BJ (cell line): ENCODE data around the gene FXYD2. TPM values are rescaled to one million over a fixed set of nuclear protein-coding genes. Genes with fewer than 3 reads are reported as not detected.

Source experiments
- CTCF ChIA-PET: fragments of 350-600 bp; formaldehyde crosslinking; extraction: SDS; loops from one replicate; lab custom pipeline; 2021; ENCODE audit warnings: antibody characterized with exemption, inconsistent platforms; lab: Yijun Ruan, JAX
- POLR2A ChIA-PET: fragments of 300-600 bp; sonication (Branson Sonifier 250); formaldehyde crosslinking; extraction: SDS; loops from one replicate; lab custom pipeline; 2021; ENCODE audit warnings: antibody characterized with exemption; lab: Charles Lee
- DNase-seq: peaks from one replicate; pipeline ENCODE4 v3.0.0-alpha.2; 2011; ENCODE audit warnings: low read depth
- H3K27me3 ChIP-seq: 2 replicates; pipeline ENCODE4 v1.6.0; 2011; ENCODE audit warnings: low read length; ENCODE audit not compliant: control insufficient read depth, insufficient read depth
- H3K36me3 ChIP-seq: 2 replicates; pipeline ENCODE4 v1.5.1; 2011; ENCODE audit warnings: low read length; ENCODE audit not compliant: control insufficient read depth, insufficient read depth
- H3K4me3 ChIP-seq: 2 replicates; pipeline ENCODE4 v1.5.1; 2011; ENCODE audit warnings: low read depth, mild to moderate bottlenecking, control low read depth, low read length
- polyA plus RNA-seq: library from polyadenylated mRNA; depleted of rRNA; stranded (reverse); fragments of >200 nt; gene quantifications from 2 replicates; pipeline ENCODE4 v1.2.3, GENCODE V29; 2011
- TF ChIP-seq, protein P1 (sequence below): IDR thresholded peaks from 2 replicates; pipeline ENCODE4 v1.5.1; 2011; ENCODE audit warnings: low read depth, mild to moderate bottlenecking, control low read depth, inconsistent platforms, low read length, moderate library complexity; ENCODE audit not compliant: insufficient read depth

The FXYD2 gene
- polyA plus RNA-seq, 1 experiment: not detected

DNA sequence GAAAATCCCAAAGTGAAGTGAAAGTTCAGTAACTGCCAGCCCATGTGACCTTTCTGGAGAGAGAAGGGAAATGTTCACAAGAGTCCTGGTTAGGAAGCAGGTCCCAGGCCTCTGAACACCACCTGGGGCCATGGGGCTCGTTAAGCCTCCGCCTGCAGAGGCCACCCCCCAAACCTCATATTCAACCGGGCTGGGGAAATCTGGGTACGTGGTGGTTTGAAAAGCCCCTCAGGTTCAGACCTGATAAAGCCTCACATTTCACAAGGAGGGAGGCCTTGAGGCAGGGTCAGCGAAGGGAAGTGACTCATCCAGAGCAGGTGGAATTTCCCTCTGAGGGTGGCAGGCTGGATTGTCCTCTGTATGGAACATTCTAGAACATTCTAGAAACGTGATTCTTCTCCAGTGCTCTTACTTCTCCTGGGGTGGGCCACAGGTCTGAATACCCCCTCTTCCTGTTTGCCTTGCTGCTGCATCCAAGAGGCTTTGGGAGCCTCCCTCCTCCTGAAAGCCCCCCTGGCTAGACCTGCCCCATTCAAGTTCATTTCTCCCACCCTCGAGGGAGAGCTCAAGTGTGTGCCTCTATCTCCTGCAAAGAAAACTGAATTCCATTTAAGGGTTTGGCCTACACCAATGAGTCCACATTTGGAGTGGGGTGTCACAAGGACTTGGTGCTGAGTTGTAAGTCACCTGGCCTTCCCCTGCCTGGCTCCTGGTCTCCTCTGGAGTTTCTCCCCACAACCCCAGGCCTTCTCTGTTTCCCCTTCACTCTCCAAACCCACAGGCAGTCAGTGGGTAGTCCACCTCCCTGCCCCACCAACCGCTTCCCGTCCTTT is 6.3 kb downstream of the FXYD2 start:
- TF ChIP-seq, protein P1, sequence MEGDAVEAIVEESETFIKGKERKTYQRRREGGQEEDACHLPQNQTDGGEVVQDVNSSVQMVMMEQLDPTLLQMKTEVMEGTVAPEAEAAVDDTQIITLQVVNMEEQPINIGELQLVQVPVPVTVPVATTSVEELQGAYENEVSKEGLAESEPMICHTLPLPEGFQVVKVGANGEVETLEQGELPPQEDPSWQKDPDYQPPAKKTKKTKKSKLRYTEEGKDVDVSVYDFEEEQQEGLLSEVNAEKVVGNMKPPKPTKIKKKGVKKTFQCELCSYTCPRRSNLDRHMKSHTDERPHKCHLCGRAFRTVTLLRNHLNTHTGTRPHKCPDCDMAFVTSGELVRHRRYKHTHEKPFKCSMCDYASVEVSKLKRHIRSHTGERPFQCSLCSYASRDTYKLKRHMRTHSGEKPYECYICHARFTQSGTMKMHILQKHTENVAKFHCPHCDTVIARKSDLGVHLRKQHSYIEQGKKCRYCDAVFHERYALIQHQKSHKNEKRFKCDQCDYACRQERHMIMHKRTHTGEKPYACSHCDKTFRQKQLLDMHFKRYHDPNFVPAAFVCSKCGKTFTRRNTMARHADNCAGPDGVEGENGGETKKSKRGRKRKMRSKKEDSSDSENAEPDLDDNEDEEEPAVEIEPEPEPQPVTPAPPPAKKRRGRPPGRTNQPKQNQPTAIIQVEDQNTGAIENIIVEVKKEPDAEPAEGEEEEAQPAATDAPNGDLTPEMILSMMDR: no peak
- Histone ChIP-seq H3K36me3 (no peaks in the 10 kb centered on the region), H3K27me3 (no peaks in the 10 kb centered on the region), H3K4me3 (no peak overlapping the region)
- no peak for DNase-seq
- CTCF ChIA-PET: interaction anchor here (0.6 to 6.0 kb wide), 26 partner anchors 10 to 642 kb away, joined by 3 to 155 read pairs (median 4); no protein-coding TSS in a partner anchor
- POLR2A ChIA-PET: no interaction called here

DNA sequence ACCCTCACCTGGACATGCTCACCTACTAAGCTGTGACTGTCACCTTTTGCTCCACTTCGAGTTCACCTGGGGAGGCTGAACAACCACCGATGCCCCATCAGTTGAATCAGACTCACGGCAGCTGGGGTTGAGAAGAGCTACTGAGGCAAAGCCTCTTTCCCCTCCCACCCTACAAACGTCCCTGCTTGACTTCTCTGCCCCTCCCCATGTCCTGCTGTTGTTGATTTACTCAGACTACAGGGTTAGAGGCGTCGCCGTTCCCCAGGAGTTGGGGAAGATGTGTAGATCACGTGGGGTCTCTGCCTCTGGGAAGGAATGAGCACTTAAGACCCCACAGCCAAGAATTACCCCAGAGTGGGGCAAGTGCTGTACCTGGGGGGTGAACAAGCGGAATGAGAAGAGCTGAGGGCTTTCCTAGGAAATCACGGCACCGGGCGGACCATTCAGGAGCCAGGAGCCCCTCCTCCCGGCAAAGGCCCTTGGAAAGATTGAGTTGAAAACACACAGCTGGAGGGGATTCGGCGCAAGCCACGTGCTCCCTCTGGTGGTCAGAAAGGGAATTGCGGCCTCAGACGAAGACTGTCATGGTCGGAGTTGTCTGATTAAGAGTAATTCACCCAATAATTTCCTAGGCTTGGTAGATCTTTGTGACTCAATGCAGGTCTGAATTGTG is 7.0 kb downstream of the FXYD2 start:
- Histone ChIP-seq H3K36me3 (no peaks in the 10 kb centered on the region), H3K27me3 (no peaks in the 10 kb centered on the region), H3K4me3 (no peak overlapping the region)
- POLR2A ChIA-PET: no interaction called here
- CTCF ChIA-PET: interaction anchor here (0.5 to 6.0 kb wide), 23 partner anchors 11 to 429 kb away, joined by 3 to 155 read pairs (median 4); no protein-coding TSS in a partner anchor
- TF ChIP-seq, protein P1: peak; percentile 99
- DNase-seq: peak; percentile 4

DNA sequence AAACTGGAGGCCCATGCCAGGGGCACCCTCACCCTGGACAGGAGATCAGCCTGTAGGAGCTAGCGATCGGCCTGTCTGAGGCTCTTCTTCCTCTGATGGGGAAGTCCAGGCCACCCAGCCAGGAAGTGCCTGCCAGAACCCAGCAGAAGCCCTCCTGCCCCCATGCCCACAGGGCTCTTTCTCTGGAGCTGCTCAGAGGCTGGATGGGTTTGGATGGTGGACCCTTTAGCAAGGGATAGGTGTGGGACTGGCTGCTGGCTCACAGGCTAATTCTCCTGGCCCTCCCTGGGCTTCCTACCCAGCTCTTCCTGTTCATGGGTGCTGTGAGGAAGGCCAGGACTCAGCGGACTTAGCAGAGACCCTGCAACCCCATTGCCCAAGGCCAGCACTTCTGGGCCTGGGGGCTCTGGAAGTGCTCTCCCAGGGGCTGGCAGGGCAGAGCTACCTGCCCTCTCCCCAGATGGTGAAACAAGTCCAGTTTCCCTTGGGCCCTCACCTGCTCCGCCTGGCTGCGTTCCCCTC is 7.6 kb downstream of the FXYD2 start:
- no peak for DNase-seq
- ChIA-PET POLR2A (no interaction called here), CTCF (interaction anchor here (0.5 to 6.0 kb wide), 22 partner anchors 11 to 397 kb away, joined by 3 to 155 read pairs (median 4); no protein-coding TSS in a partner anchor)

DNA sequence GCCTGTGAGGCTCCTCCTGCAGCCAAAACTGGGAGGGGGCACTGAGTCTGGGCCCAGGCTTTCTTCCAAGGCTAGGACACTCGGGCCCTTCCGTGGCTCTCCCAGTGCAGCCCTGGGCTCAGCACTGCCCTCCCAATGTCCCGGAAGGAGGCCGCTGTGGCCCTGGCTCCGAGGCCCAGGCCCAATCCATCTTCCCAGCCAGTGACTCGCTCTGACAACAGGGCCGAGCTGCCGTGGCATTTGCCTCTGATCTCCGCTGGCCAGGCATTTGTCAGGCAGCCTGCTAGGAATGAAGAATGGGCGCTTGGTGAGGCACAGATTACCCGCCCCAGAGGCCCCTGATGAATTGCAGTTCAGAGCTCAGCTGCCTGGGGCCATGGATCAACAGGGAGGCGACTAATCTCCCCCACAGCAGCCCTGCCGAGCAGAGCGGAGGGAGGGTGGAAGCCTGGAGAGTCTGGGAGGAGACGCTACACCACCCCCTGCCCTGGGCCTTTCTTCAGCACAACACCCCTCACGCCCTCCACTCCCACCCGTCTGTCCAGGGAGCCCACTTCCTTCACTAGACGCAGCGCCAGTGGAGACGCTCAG is 8.3 kb downstream of the FXYD2 start:
- no peaks in the 10 kb centered on the region for H3K36me3 ChIP-seq
- H3K4me3 ChIP-seq: no peak overlapping the region
- ChIA-PET CTCF (interaction anchor here (1.1 to 6.0 kb wide), 9 partner anchors 10 to 396 kb away, joined by 3 to 155 read pairs (median 24); no protein-coding TSS in a partner anchor), POLR2A (no interaction called here)
- TF ChIP-seq, protein P1: no peak
- no peaks in the 10 kb centered on the region for H3K27me3 ChIP-seq
- no peak for DNase-seq

More for the DNA sequence above, 7.6 kb downstream of the FXYD2 start:
- no peak overlapping the region for H3K4me3 ChIP-seq
- H3K36me3 ChIP-seq: no peaks in the 10 kb centered on the region
- H3K27me3 ChIP-seq: no peaks in the 10 kb centered on the region
- TF ChIP-seq, protein P1: no peak
